Stimulated activated CD4-positive, alpha-beta T cell treated with anti-CD3 and anti-CD28 coated beads, Interleukin-15, amount 100 ng/mL, for 48 hours (primary cell): Measurements from ENCODE around the gene ALS2CL.
A peak's percentile ranks its signal among the peaks of the same experiment; 100 is the strongest.
"Not testable (repeated sequence)": the region's sequence is repeated elsewhere in the genome, so short reads cannot be mapped to it uniquely, and the experiment has no call there.

ENCODE experiments used
- DNase-seq, 2 donors: peaks; one replicate each; pipeline ENCODE4 v3.0.0-alpha.2; 2020; ENCODE audit warnings: low read depth in 2 of 2

The ALS2CL gene

DNA sequence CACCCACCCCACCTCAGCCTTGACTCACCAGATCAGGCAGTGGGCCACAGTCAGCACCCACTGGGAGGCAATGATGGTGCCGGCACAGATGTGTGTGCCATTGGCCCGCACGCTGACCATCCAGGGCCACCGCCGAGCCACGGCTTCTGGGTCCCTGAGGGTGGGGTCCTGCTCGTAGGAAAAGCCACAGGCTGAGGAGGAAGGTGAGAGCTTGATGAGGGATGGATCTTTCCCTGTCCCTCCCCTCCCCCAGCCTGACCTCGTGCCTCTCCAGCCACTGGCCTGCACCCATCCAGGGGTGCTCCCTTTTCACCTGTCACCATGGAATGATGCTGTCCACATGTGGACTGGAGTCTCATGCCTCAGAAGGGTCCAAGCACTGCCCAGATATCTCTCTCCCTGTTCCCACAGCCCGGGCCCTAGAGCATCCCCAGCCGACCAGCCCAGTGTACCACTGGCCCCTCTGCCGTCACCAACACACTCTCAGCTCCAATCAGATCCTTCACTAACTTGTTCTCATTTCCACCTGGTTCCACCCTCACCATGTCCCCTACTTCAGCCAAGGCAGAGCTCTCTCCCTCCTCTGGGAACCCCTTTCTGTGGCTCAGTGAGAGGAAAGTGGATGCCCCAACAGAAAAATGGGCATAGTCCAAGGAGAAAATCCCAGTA, 22.2 kb upstream of the ALS2CL start:
- DNase-seq = no peak

DNA sequence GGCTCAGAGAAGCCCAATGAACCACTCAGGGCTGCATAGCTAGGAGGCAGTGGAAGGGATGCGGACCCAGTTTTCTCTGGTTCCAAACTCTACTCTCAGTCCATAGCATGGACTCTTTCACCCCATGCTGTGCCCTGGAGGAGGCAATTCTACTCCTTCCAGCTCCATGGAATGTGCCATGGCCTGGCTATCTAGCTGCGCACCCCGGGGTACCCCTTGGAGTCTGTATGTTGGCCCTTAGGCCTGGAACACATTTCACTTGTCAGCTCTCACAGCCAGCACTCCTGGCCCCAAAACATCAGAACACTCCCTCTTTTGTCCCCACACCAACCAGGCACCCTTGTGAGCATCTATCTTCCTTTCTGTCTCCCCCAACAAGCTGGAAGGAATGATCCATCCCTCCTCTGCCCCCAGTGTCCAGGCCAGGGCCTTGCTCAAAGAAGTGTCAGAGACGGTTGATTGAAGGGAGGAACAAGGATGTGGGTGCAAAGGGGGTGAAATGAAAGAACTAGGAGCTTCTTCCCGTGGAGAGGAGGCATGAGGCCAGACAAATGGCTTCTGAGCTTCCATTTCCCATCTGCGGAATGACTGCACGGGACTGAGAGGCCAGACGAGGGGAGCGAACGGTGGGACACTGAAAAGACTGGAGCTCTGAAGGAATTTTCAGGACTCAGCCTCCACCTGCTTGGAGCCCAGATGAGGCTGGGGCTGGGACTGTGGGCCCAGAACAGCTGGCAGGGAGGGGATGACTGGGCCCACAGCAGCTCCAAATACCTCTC, 21.4 kb upstream of the ALS2CL start:
- DNase-seq = no peak

GRCh38 chr3:46713898-46714552, 20.5 kb upstream of the ALS2CL start:
- peak in 1 of 2 donors; percentile 50 for DNase-seq

DNA sequence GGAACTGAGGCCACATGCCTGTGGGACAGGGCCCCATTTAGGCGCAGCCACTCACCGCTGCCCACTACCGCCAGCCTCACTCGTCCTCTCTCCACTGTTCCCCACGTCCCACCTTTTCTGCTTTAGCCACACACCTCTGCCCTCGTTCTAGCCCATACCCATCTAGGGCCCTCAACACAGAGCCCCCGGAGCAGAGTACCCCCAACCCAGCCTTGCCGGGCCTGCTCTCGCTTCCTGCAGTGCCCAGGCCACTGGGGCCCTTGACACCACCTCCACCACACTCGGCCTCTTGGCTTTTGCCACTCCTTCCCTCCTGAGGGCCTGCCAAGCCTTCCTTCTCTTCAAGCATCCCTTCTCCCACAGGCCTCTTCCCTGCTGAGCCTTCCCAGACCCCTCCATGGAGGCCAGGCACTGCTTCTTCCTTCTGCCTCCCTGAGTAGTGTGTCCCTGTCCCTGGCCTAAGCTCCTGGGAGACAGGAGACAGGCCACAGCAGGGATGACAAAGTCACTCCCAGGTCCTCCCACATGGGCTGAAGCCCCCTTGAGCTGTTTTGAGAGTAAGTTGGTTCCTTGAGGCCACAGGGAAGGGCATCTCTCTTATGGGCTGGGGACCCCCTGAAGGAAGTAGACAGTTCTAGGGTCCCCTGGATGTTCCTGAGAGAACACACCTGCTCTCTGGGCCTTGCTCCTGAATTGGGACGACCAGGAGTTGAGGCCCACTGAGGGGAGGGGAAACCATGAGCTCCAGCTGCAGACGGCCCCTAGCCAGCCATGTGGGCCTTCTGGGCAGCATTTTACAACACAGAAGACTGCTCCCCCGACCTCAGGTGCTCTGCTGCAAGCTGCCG, 19.8 kb upstream of the ALS2CL start:
- DNase-seq = no peak

DNA sequence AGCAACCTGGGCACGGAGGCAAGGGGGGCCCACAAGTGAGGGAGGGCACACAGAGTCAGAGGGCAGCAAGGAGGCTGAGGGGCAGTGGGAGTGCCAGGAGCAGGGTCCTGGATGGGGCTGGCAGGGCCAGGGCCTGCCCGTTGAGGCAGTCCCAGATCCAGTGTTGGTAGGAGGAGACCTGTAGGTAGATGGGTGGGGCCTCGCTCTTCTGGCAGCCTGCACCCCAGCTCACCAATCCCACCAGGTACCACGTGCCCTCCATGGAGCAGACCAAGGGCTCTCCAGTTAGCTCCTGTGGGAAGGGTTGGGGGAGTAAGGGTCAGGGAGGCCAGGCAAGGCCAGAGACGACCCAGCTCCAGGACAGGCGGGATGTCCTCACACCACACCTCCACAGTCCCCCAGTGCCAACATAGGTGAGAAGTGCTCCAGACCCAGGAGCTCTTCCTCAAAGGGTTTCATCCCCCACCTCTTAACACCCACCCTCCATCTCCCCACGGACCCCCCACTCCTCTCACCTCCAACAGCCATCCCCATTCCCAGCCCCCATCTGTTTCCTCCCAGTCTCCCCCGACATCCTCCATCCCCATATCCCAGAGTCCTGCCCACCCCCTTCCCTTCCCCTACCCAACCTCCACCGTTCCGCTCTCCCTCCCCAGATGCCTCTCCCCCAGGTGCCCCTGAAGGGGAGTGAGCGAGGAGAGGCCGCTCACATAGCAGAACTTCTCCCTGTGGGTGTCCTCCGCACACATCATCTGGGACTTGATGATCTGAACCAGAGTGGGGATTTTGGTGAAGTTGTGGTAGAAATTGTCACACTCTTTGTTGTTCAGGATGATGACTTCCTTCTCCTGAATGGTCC, 18.9 kb upstream of the ALS2CL start:
- no peak for DNase-seq

DNA sequence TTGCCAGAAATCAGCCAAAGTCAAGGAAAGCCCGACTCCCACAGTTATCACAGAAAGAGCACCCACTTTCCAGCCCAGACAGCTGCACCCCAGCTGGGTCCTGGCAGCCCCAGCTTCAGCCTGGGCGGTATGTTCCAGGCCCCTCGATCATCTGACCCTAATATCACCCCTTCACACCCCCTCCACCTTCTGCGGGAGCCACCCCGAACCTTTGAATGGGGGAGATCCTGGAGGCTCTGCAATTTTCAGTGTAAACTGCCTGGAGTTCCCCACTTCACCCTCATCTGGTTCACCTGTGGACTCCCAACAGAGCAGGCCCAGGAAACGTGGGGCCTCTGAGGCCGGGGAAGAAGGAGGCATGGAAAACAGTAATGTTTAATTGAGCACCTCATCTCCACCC, 18.3 kb upstream of the ALS2CL start:
- DNase-seq = no peak

DNA sequence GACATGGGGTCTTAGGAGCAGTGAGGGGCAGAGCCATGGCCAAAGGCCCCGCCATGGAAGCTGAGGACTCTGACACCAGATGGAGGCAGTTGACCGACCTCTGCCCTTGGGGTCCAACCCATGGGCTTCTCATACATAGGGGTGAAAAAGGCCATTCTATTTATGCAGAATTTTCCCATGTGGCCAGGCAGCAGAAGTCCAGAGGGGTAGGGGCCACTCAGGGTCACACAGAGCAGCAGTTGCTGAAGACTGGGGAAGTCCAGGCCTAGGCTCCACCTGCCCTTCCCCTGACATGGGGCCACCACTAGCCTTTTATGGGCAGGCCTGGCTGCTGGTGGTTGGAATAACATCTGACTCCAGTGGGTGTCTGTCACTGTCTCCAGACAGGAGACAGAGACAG, 17.8 kb upstream of the ALS2CL start:
- DNase-seq = no peak

DNA sequence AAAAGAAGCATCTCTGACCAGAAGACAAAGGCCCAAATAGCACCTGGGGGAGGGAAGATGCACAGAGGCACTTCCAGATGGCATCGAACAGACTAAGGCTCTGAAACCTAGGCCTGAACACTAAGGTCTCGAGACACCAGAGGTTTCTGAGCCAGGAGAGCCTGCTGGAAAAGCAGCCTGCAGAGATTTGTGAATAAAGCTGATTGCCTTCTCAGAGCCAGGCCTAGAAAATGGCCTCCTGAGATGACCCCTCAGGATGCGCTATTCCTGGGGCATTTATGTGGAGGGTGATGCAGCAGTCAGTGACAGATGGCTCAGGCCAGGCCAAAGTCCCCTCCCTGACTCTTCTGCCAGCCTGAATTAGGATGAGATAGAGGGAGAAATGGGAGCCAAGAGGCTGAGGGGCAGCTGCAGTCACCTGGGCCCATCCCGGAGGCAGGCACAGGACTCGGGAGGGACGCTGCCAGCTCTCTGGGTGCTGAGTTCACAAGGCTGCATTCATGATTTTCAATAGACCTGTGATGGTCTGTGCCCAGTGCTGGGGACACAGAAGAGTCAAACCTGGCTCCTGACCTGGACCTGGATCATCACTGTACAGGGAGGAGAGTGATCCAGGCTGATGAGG, 17.3 kb upstream of the ALS2CL start:
- DNase-seq = no peak

DNA sequence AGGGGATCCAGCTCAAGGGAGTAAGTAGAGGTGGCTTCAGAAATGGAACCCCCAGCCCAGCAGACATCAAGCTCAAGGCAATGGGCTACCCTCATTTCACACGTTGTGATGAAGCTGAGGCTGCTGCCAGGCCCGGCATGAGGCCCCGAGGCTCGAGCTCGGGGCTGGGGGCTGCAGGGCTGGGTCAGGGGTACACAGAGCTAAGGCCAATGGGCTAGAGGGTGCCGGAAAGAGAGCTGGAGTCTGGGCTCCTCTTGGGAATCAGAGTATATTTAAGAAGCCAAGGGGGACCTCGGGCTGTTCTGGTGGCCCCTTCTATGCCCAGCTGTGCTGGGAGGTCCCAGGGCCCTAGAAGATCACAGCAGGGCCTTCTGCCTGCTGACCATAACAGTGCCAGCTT, 16.8 kb upstream of the ALS2CL start:
- no peak for DNase-seq

DNA sequence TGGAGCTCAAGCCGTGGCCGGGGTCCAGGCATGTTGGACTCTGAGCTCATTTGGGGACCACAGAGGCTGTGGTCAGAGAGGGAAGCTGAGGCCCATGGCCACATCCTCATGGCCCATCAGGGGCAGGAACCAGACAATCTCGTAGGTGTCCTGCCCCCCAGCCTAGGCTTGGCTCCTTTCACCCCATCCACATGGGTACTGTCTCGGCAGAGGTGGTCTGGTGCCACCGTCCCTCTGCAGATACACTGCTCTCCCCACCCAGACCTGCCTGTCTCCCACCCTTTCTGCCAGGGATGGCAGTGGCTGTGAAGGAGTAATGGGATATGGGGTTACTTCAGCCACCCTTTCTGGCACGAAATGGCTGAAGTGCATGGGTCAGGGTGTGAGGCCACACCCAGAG, 16.2 kb upstream of the ALS2CL start:
- no peak for DNase-seq

- DNase-seq = no peak
Observed at GRCh38 chr3:46709157-46709654, 15.7 kb upstream of the ALS2CL start.

DNA sequence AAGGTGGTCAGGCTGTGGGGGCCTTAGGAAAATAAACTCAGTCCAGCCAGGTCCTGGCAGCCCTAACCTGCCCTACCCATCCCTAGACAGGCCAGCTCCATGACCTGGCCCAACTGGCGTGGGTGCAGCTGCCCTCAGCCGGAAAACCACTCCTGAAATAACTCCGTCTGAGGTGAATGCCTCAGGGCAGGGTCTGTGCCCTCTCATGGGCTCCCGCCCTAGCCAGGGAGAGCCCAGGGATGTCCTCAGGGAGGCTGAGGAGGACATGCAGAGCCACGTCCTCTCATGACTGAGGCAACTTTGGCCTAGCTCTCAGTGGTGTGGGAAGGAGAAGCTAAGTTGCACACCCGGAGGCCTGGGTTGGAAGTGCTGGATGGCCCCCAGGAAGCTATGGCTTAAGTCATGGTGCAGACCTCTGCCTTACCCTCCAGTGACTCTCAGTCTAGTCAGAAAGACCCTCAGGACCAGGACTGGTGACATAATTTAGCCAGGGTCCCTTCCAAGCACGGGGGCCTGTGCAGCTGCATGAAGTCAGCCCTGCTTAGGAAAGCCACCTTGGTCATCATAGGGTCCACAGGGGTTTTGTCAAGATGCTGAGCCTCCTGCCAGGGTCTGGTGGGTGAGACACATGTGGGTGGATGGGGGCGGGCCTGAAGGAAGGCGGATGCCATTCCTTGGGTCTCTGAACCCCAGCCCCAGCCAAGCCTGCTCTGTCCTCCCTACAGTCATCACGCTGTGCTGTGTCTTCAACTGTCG, 15.1 kb upstream of the ALS2CL start:
- no peak for DNase-seq

GRCh38 chr3:46707601-46708011, 14.1 kb upstream of the ALS2CL start:
- no peak for DNase-seq

GRCh38 chr3:46706771-46707582, 13.5 kb upstream of the ALS2CL start:
- no peak for DNase-seq

GRCh38 chr3:46705751-46706552, 12.5 kb upstream of the ALS2CL start:
- no peak for DNase-seq

DNA sequence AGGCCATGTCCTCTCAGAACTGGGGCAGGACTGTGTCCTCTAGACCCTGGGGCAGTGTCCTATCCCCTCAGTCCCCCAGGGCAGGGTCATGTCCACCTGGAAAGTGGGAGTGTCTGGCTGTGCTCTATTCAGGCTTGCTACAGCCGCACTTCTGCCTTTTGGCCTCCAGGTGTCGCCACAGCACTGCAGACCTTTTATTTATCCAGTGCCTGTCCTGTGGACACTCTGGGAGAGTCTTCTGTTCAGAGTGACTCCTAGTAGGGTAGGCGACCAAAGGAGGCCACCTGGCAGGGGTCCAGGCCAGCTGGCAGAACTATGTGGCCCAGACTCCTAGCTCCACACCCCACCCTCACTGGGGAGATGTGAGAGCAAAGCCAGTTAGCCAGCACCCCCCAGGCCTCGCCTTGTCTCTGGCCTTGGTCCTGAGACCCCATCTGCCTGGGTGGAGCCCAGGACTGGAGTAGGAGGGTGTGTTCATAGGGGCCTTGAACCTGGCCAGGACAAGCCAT, 11.6 kb upstream of the ALS2CL start:
- DNase-seq = peak; percentile 38 to 61

DNA sequence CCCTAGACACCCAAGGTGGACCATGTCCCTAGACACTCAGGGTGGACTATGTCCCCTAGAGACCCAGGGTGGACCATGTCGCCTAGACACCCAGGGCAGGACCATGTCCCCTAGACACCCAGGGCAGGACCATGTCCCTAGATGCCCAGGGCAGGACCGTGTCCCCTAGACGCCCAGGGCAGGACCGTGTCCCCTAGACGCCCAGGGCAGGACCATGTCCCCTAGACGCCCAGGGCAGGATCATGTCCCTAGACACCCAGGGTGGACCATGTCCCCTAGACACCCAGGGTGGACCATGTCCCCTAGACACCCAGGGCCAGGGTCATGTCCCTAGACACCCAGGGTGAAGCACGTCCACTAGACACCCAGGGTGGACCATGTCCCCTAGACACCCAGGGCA, 10.9 kb upstream of the ALS2CL start:
- not testable (repeated sequence) for DNase-seq
